ENCODE measurements around the gene CFAP74. TPM values are rescaled to one million over a fixed set of nuclear protein-coding genes. Genes with fewer than 3 reads are reported as not detected.

CFAP74 gene
- total RNA-seq, 2 donors from 2014 or later: not detected

DNA sequence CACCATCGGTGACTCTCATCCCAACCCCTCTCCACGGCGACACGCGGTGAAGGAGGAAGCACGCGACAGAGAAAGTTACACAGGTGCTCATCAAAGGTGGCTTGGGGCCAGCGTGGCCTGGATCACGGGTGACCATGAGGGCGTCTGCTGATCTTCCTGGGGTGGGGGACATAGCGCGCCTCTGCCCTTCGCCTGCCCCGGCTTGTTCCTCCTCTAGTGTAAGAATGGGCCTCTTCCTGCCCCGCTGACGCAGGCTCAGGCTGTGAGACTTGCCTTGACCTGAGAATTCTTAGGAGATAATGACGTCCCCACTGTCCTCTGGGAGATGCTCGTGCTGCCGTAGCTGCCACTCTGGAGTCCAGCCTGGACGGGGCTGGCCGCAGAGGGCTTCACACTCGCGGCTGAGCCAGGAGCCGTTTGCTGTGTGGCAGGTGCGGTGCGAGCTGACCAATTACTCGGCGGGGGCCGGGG, 45.5 kb downstream of the CFAP74 start:
- H3K27ac Mint-ChIP-seq: no peak overlapping the region
- peaks cover 7 to 12% of the 10 kb centered on the region in 2 donors for H3K4me1 Mint-ChIP-seq (ENCODE audit: low read depth in 2 of 2)
- ATAC-seq: no peak
- no peak for DNase-seq (ENCODE audit: low spot score)
- peaks cover 15 to 21% of the 10 kb centered on the region in 2 donors for H3K27me3 Mint-ChIP-seq
- no peaks in the 10 kb centered on the region for H3K36me3 Mint-ChIP-seq
- H3K4me3 Mint-ChIP-seq: no peak overlapping the region
- H3K9me3 Mint-ChIP-seq: peaks cover 3% of the 10 kb centered on the region

DNA sequence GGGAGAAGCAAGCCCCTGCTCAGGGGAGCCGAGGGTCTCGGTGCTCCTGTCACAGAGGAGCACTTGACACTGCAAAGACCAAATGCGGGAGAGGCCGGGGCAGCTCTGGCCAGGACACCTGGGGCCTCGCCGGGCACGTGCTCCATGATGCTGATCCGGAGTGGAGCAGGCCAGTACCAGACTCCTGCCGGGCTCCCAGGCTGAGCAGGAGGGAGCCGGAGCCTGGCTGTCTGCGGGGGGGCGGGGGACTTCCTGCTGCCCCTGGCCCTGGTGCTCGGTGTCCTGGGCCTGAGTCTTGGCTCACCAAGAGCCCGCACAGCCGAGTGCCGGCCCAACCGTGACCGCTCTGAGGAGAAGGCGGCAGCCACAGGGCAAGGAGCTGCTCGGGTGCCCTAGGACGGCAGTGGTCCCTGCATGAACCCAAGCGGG, 46.0 kb downstream of the CFAP74 start:
- H3K27me3 Mint-ChIP-seq: peaks cover 15 to 18% of the 10 kb centered on the region in 2 donors
- no peaks in the 10 kb centered on the region for H3K36me3 Mint-ChIP-seq
- peak; percentile 59 for DNase-seq (ENCODE audit: low spot score)
- peaks cover 7 to 12% of the 10 kb centered on the region in 2 donors for H3K4me1 Mint-ChIP-seq (ENCODE audit: low read depth in 2 of 2)
- no peak for ATAC-seq
- peaks cover 3% of the 10 kb centered on the region for H3K9me3 Mint-ChIP-seq
- H3K4me3 Mint-ChIP-seq: no peak overlapping the region
- H3K27ac Mint-ChIP-seq: no peak overlapping the region

DNA sequence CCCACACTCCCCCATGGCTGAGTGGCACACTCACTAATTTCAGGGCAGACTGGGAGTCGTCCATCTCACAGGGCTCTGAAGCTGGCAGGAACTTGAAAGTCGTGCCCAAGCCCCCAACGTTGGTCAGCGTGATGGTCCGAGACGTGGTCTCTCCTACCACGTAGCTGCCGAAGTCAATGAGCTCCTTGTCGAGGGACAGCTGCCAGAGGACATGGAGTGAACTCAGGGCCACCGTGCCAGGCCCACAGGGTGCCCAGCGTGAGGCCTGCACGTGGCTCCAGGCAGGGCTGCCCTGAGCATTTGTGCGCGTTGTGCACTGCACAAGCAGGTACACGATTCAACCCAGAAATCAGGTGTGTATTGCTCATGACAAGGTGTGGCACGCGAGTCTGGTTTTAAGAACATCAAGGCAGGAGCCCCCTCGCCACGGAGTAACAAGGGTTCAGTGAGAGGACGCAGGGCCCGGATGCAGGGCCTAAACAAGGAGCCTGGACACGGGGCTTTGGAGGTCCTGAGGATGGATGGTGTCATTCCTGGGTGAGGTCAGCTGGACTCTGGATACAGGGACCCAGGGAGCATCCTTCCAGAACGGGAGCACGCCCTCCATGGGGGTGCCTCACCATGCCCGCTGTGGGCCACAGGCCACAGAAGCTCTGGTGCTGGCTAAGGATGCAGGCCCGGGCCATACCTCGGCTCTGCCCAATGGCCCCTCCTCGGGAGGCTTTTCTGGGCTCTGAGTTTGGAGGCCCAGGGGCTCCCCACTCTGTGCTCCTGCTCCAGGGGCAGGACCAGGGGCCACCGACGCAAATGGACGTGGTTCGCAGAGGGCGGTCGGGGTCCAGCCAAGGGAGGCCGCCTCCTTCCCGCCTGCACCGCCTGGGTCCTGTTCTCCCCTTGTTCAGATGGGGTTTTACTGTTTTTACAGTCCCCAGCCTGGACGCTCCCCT, 46.7 kb downstream of the CFAP74 start:
- Mint-ChIP-seq H3K4me3 (no peak overlapping the region), H3K27ac (no peak overlapping the region), H3K27me3 (peaks cover 15 to 17% of the 10 kb centered on the region in 2 donors), H3K36me3 (no peaks in the 10 kb centered on the region), H3K9me3 (peaks cover 3% of the 10 kb centered on the region), H3K4me1 (ENCODE audit: low read depth in 2 of 2) (peaks cover 7 to 12% of the 10 kb centered on the region in 2 donors)
- DNase-seq (ENCODE audit: low spot score) (no peak), ATAC-seq (no peak)

DNA sequence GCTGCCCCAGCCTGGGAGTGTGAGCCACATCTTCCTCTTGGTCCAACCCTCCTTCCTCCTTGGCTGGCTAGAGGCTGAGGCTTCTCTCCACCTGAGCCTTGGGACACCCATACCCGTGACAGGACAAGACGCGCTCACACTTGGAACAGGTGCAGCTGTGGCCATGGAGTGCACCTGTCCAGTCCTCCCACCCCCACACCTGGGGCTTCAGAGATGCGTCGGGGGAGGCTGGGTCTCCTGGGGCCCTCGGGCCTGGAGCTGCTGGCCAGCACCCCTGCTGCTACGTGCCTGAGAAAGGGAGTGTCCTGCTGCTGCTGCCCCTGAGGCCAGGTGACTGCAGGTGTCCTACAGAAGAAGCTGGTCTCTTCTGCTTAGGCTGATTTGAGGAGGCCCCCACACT, 47.5 kb downstream of the CFAP74 start:
- DNase-seq (ENCODE audit: low spot score) (no peak), ATAC-seq (no peak)
- Mint-ChIP-seq H3K27me3 (peaks cover 8 to 10% of the 10 kb centered on the region in 2 donors), H3K36me3 (no peaks in the 10 kb centered on the region), H3K4me3 (no peak overlapping the region), H3K9me3 (peaks cover 3% of the 10 kb centered on the region), H3K4me1 (ENCODE audit: low read depth in 2 of 2) (peaks cover 7 to 12% of the 10 kb centered on the region in 2 donors), H3K27ac (no peak overlapping the region)

DNA sequence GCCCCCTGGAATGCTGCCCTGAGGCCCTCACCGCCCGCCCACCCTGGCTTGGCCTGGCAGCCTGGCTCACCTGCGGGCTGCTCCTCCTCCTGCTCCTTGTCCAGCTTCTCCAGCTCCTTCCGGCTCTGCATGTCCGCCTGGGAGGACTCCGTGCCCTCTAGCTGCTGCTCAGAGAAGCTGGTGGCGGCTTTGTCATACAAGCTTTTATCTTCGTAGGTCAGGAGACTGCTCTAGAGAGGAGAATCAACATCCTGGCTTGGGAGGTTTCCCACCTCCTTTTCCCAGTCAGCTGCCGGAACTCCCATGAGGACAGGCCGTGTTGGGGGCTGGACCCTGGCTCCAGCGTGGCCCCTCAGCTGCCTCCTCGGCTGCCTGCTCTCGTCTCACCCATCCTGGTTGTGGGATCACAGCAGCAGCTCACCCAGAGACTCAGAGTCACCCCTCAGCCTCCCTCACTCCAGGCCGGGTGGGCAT, 47.9 kb downstream of the CFAP74 start:
- Mint-ChIP-seq H3K4me1 (ENCODE audit: low read depth in 2 of 2) (peaks cover 7 to 12% of the 10 kb centered on the region in 2 donors), H3K27ac (no peak overlapping the region)

DNA sequence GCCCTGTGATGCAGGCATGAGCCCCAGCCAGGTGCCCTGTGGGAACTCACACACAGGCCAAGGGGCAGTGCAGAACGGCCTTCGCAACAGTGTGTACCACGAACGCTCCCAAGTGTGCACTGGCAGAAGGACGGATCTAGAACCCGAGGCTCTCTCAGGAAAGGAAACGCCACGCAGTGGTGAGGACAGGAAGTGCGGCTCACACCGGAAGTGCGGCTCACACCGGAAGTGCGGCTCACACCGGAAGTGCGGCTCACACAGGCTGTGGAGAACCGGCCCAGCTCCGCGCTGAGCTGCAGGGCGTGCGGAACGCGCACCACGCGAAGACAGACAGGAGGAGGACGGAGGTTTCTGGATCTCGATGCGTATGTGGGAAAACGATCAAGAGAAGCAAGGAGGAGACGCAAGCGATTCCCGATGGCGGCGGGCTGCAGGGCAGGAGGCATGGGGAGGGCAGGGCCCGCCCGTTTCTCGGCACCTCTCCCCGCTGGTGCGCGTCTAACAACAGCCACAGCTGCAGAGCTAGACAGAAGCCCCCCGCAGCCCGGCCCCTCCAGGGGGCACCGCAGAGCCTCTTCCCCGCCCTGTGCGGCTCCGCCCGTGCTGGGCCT, 48.6 kb downstream of the CFAP74 start:
- Mint-ChIP-seq H3K9me3 (peaks cover 3% of the 10 kb centered on the region), H3K36me3 (no peaks in the 10 kb centered on the region), H3K4me3 (peak overlapping the region; percentile 47), H3K4me1 (ENCODE audit: low read depth in 2 of 2) (peaks cover 7 to 12% of the 10 kb centered on the region in 2 donors), H3K27me3 (peaks cover 2% of the 10 kb centered on the region in 2 donors), H3K27ac (peak overlapping the region; percentile 49 to 90)
- peak; percentile 63 for DNase-seq (ENCODE audit: low spot score)
- peak; percentile 60 to 69 for ATAC-seq

More for the DNA sequence above, 47.9 kb downstream of the CFAP74 start:
- ATAC-seq (no peak), DNase-seq (ENCODE audit: low spot score) (no peak)
- Mint-ChIP-seq H3K36me3 (no peaks in the 10 kb centered on the region), H3K9me3 (peaks cover 3% of the 10 kb centered on the region), H3K27me3 (peaks cover 3 to 6% of the 10 kb centered on the region in 2 donors), H3K4me3 (no peak overlapping the region)

DNA sequence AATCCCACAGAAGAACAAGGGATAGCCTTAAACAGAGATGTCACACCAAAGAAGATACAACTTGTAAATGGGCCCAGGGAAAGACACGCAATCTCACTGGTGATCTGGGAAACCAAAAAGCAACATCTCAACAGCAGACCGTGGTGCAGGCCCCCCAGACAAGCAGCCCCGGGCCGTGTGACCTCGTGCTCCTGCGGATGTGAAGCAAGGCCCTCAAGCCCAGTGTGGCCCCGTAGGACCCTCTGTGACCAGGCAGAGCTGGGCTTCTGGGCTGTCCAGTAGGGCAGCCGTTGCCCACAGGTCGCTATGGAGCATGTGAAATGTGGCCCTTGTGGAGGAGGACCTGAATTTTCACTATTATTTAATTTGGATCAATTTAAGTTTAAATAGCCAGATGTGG, 49.6 kb downstream of the CFAP74 start:
- Mint-ChIP-seq H3K36me3 (no peaks in the 10 kb centered on the region), H3K9me3 (peaks cover 3% of the 10 kb centered on the region), H3K27ac (no peak overlapping the region), H3K27me3 (peaks cover 6 to 8% of the 10 kb centered on the region in 2 donors), H3K4me1 (ENCODE audit: low read depth in 2 of 2) (peaks cover 7 to 12% of the 10 kb centered on the region in 2 donors), H3K4me3 (no peak overlapping the region)
- DNase-seq (ENCODE audit: low spot score) (no peak), ATAC-seq (no peak)

DNA sequence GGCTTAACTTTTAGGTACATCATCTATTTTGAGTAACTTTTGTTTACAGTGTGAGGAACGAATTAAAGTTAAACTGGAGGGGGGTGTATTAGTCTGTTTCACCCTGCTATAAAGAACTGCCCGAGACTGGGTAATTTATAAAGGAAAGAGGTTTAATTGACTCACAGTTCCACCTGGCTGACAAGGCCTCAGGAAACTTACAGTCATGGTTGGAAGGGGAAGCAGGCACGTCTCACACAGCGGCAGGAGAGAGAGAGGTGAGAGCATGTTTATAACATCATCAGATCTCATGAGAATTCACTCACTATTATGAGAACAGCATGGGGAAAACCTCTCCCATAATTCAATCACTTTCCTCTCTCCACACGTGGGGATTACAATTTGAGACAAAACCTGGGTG, 52.6 kb downstream of the CFAP74 start:
- no peaks in the 10 kb centered on the region for H3K36me3 Mint-ChIP-seq
- H3K9me3 Mint-ChIP-seq: peaks cover 3% of the 10 kb centered on the region
- H3K27me3 Mint-ChIP-seq: peaks cover 3 to 8% of the 10 kb centered on the region in 2 donors
- DNase-seq (ENCODE audit: low spot score): no peak
- H3K4me3 Mint-ChIP-seq: no peak overlapping the region
- H3K4me1 Mint-ChIP-seq (ENCODE audit: low read depth in 2 of 2): peaks cover 5 to 12% of the 10 kb centered on the region in 2 donors
- H3K27ac Mint-ChIP-seq: no peak overlapping the region
- ATAC-seq: no peak

DNA sequence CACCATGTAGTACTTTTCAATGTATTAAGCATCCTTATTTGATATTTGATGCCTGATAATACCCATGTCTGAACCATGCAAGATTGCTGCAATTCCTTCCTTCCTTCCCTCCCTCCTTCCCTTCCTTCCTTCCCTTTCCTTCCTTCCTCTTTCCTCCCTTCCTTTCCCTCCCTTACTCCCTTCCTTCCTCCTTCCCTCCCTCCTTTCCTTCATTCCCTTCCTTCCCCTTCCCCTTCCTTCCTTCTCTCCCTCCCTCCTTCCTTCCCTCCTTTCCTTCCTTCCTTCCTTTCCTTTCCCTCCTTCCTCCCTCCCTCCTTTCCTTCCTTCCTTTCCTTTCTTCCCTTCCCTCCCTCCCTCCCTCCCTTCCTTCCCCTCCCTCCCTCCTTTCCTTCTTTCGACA, 54.8 kb downstream of the CFAP74 start:
- peaks cover 3 to 8% of the 10 kb centered on the region in 2 donors for H3K27me3 Mint-ChIP-seq
- no peak for ATAC-seq
- no peaks in the 10 kb centered on the region for H3K9me3 Mint-ChIP-seq
- H3K27ac Mint-ChIP-seq: no peak overlapping the region
- peaks cover 2 to 3% of the 10 kb centered on the region in 2 donors for H3K4me1 Mint-ChIP-seq (ENCODE audit: low read depth in 2 of 2)
- H3K4me3 Mint-ChIP-seq: no peak overlapping the region
- H3K36me3 Mint-ChIP-seq: no peaks in the 10 kb centered on the region
- DNase-seq (ENCODE audit: low spot score): no peak

DNA sequence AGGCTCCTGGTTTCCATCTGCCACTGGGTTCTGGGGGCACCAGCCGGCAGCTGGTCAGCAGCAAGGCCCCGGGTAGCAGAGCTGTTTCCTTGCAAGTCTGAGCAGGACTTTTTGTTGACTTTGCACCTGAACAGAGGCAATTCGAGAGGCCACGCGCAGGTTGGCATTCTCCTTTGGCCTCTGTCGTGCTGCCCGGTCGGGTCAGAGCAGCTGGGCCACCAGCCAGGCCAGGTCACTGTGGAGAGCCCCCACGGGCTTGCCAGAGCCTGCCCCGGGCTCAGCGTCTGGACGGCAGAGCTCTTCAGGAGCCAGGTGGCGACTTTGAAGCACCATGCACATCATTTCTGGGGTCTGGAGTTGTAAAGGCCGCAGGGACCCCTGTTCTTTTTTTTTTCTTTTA, 56.1 kb downstream of the CFAP74 start:
- Mint-ChIP-seq H3K9me3 (no peaks in the 10 kb centered on the region), H3K4me3 (no peak overlapping the region), H3K27me3 (peaks cover 3 to 8% of the 10 kb centered on the region in 2 donors), H3K36me3 (no peaks in the 10 kb centered on the region), H3K27ac (no peak overlapping the region), H3K4me1 (ENCODE audit: low read depth in 2 of 2) (peaks cover 0 to 3% of the 10 kb centered on the region in 2 donors)
- DNase-seq (ENCODE audit: low spot score): peak; percentile 57
- ATAC-seq: no peak

DNA sequence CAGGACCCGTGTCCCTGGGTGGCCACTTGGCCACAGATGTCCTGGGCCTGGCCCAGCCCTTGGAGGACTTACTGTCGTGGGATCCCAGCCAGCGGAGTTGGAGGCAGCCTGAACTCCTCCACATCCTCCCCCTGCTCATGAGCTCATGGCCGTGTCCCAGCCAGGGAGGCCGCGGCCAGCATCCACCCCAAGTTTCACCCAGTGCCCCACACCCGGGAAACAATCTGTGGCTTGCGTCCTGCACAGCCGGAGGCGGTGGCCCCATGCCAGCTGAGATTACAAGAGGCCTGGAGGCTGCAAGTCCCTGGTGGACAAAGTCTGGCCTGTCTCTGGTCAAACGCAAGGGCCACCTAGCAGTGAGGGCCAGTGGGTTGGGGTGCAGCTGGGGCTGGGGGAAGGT, 57.0 kb downstream of the CFAP74 start:
- Mint-ChIP-seq H3K27ac (no peak overlapping the region), H3K36me3 (no peaks in the 10 kb centered on the region)

DNA sequence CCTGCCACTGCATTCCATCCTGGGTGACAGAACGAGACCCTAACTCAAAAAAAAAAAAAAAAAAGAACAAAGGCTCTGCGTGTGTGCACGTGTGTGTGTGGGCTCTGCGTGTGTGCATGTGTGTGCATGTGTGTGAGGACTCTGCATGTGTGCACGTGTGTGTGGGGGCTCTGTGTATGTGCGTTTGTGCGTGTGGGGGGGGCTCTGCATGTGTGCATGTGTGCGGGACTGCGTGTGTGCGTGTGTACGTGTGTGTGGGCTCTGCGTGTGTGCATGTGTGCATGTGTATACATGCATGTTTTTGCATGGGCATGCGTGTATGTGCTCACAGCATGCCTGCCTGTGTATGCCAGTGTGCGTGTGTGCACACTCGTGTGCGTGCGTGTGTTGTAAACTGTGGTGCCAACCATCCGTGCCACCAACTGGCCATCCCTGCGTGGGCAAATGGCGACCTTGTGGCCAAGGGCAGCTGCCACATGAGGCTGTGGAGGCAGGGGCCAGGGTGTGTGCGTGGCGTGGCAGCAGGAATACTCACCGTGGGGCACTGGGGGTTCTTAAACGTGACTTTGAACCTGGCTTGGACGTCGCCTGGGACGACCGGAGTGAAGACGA, 57.7 kb downstream of the CFAP74 start:
- no peak overlapping the region for H3K27ac Mint-ChIP-seq
- DNase-seq (ENCODE audit: low spot score): no peak
- H3K27me3 Mint-ChIP-seq: peaks cover 3 to 8% of the 10 kb centered on the region in 2 donors
- H3K9me3 Mint-ChIP-seq: no peaks in the 10 kb centered on the region
- H3K36me3 Mint-ChIP-seq: no peaks in the 10 kb centered on the region
- no peak overlapping the region for H3K4me3 Mint-ChIP-seq
- H3K4me1 Mint-ChIP-seq (ENCODE audit: low read depth in 2 of 2): peaks cover 0 to 3% of the 10 kb centered on the region in 2 donors
- no peak for ATAC-seq

More for the DNA sequence above, 57.0 kb downstream of the CFAP74 start:
- DNase-seq (ENCODE audit: low spot score) (no peak), ATAC-seq (no peak)
- Mint-ChIP-seq H3K27me3 (peaks cover 3 to 8% of the 10 kb centered on the region in 2 donors), H3K9me3 (no peaks in the 10 kb centered on the region), H3K4me1 (ENCODE audit: low read depth in 2 of 2) (peaks cover 0 to 3% of the 10 kb centered on the region in 2 donors), H3K4me3 (no peak overlapping the region)

DNA sequence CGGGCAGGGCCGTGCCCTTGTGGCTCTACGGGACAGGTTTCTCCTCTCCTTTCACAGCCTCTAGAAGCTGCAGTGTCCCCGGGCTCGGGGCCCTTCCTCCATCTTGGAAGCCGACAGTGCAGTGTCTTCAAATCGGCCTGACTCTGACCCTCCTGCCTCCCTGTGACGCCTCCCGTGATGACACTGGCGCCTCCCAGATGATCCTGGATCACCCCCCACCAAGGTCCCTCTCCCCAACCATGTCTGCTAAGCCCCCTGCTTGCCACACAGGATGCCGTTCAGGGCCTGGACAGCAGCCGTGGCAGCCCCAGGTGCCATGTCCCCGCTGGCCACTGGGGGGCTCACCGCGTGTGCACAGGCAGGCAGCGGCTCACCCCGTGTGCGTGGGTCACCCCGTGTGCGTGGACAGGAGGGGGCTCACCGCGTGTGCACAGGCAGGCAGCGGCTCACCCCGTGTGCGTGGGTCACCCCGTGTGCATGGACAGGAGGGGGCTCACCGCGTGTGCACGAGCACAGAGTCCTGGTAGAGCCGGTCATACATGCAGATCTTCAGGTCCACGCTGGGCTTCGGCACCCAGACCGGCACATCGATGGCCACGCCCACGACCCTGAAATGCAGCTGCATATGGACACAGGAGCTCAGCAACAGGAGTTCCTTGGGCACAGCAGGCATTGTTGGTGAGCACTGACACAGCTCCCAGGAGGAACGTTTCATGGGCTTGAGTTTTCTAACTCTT, 59.6 kb downstream of the CFAP74 start:
- no peak overlapping the region for H3K27ac Mint-ChIP-seq
- H3K4me3 Mint-ChIP-seq: no peak overlapping the region
- ATAC-seq (peak; percentile 68 to 84), DNase-seq (ENCODE audit: low spot score) (peak; percentile 72)
- H3K9me3 Mint-ChIP-seq: no peaks in the 10 kb centered on the region
- H3K4me1 Mint-ChIP-seq (ENCODE audit: low read depth in 2 of 2): peaks cover 0 to 3% of the 10 kb centered on the region in 2 donors
- H3K27me3 Mint-ChIP-seq: no peaks in the 10 kb centered on the region
- no peaks in the 10 kb centered on the region for H3K36me3 Mint-ChIP-seq
